K562 (cell line): ENCODE measurements around the gene ECSIT. TPM values are rescaled to one million over a fixed set of nuclear protein-coding genes. Genes with fewer than 3 reads are reported as not detected.
A peak's percentile ranks its signal among the peaks of the same experiment; 100 is the strongest.

Experiments used
- ATF4 ChIP-seq: fragments of 450-650 bp; formaldehyde crosslinking; IDR thresholded peaks from 2 replicates; pipeline ENCODE4 v1.4.0; 2022; ENCODE audit warnings: mild to moderate bottlenecking, moderate library complexity
- BCL6 ChIP-seq: fragments of 250-450 bp; sonication (Bioruptor Pico); IDR thresholded peaks from 2 replicates; pipeline ENCODE4 v1.4.0; 2020
- CEBPG ChIP-seq, 3 experiments: fragments of 200-800 bp in 1 of 3; sonication (Bioruptor generic) in 1 of 3; sonication (generic) in 1 of 3; formaldehyde crosslinking in 1 of 3; IDR thresholded peaks in 2 of 3; conservative IDR thresholded peaks in 1 of 3; 2 replicates each; pipeline versions ENCODE4 v1.6.1 to v1.8.0; 2016 to 2022; ENCODE audit warnings: missing compliant biosample characterization in 2 of 3, missing genetic modification characterization in 2 of 3, mild to moderate bottlenecking in 1 of 3, missing genetic modification reagents in 1 of 3
- DDX20 ChIP-seq: fragments of 450-650 bp; IDR thresholded peaks from 2 replicates; pipeline ENCODE4 v1.6.1; 2016; ENCODE audit warnings: missing genetic modification characterization, low read depth, mild to moderate bottlenecking, missing compliant biosample characterization, moderate library complexity
- EGR1 ChIP-seq: fragments of 450-650 bp; conservative IDR thresholded peaks from 2 replicates; pipeline ENCODE4 v1.6.1; 2017; ENCODE audit warnings: mild to moderate bottlenecking
- MAFG ChIP-seq: fragments of 450-650 bp; conservative IDR thresholded peaks from 2 replicates; pipeline ENCODE4 v1.6.1; 2016; ENCODE audit warnings: missing genetic modification characterization, missing compliant biosample characterization
- MAX ChIP-seq: sonication (generic); formaldehyde crosslinking; IDR thresholded peaks from 2 replicates; pipeline ENCODE4 v1.9.0; 2022; ENCODE audit warnings: mild to moderate bottlenecking, missing genetic modification reagents
- PTTG1 ChIP-seq: fragments of 450-650 bp; IDR thresholded peaks from 2 replicates; pipeline ENCODE4 v1.6.1; 2016; ENCODE audit warnings: low read depth, mild to moderate bottlenecking, missing genetic modification characterization, missing compliant biosample characterization
- RFX1 ChIP-seq: fragments of 450-650 bp; IDR thresholded peaks from 2 replicates; pipeline ENCODE4 v1.6.1; 2016; ENCODE audit warnings: mild to moderate bottlenecking, moderate library complexity
- SOX6 ChIP-seq: fragments of 450-650 bp; IDR thresholded peaks from 2 replicates; pipeline ENCODE4 v1.6.1; 2014; ENCODE audit warnings: mild to moderate bottlenecking
- SRSF7 ChIP-seq: fragments of 200-400 bp; formaldehyde crosslinking; optimal IDR thresholded peaks from 2 replicates; pipeline ENCODE3; 2017; ENCODE audit warnings: mild to moderate bottlenecking, low read depth, low read length
- STAT5B ChIP-seq: fragments of 250-450 bp; sonication (Bioruptor Pico); IDR thresholded peaks from 2 replicates; pipeline ENCODE4 v1.8.0; 2021; ENCODE audit warnings: mild to moderate bottlenecking, inconsistent platforms
- TCF15 ChIP-seq: fragments of 250-450 bp; sonication (Bioruptor Pico); IDR thresholded peaks from 2 replicates; pipeline ENCODE4 v1.8.0; 2022; ENCODE audit warnings: moderate library complexity, mild to moderate bottlenecking, inconsistent platforms
- TCF3 ChIP-seq: sonication (generic); formaldehyde crosslinking; IDR thresholded peaks from 2 replicates; pipeline ENCODE4 v1.4.0; 2020; ENCODE audit warnings: mild to moderate bottlenecking, missing genetic modification reagents
- YY1 ChIP-seq, 3 experiments: IDR thresholded peaks; 2 replicates each; pipeline ENCODE4 v1.6.1; 2011; ENCODE audit warnings: low read length in 2 of 3, mild to moderate bottlenecking in 2 of 3, moderate library complexity in 2 of 3, borderline replicate concordance in 1 of 3, control low read depth in 1 of 3, low read depth in 1 of 3; ENCODE audit not compliant: insufficient read depth in 3 of 3, insufficient replicate concordance in 2 of 3, control insufficient read depth in 1 of 3, insufficient read length in 1 of 3; ENCODE audit errors: extremely low read depth in 1 of 3
- ZBTB1 ChIP-seq: sonication (generic); formaldehyde crosslinking; IDR thresholded peaks from 2 replicates; pipeline ENCODE4 v1.8.1; 2023; ENCODE audit warnings: missing genetic modification reagents, low read depth, mild to moderate bottlenecking, borderline replicate concordance
- ZBTB8A ChIP-seq: fragments of 450-650 bp; IDR thresholded peaks from 2 replicates; pipeline ENCODE4 v1.6.1; 2018; ENCODE audit warnings: mild to moderate bottlenecking, moderate library complexity; ENCODE audit not compliant: partially characterized antibody
- ZC3H4 ChIP-seq: sonication (generic); formaldehyde crosslinking; IDR thresholded peaks from 2 replicates; pipeline ENCODE4 v1.9.0; 2021; ENCODE audit warnings: missing genetic modification reagents, borderline replicate concordance
- ZNF175 ChIP-seq: fragments of 200-800 bp; sonication (Bioruptor generic); IDR thresholded peaks from 2 replicates; pipeline ENCODE4 v1.6.1; 2016; ENCODE audit warnings: low read depth, mild to moderate bottlenecking, missing genetic modification characterization, missing compliant biosample characterization
- ZNF253 ChIP-seq: fragments of 250-450 bp; sonication (Bioruptor Pico); conservative IDR thresholded peaks from 2 replicates; pipeline ENCODE4 v1.6.1; 2021; ENCODE audit warnings: mild to moderate bottlenecking
- ZNF3 ChIP-seq: fragments of 250-450 bp; sonication (Bioruptor Pico); IDR thresholded peaks from 2 replicates; pipeline ENCODE4 v1.5.0; 2021; ENCODE audit warnings: mild to moderate bottlenecking, moderate library complexity
- ZNF311 ChIP-seq: fragments of 250-450 bp; sonication (Bioruptor Pico); IDR thresholded peaks from 2 replicates; pipeline ENCODE4 v1.4.0; 2020; ENCODE audit warnings: mild to moderate bottlenecking, moderate library complexity
- ZNF79 ChIP-seq: fragments of 250-450 bp; sonication (Bioruptor Pico); IDR thresholded peaks from 2 replicates; pipeline ENCODE4 v1.4.0; 2020; ENCODE audit warnings: low read depth, mild to moderate bottlenecking, moderate library complexity
- polyA plus RNA-seq, 8 experiments: library from polyadenylated mRNA; depleted of rRNA in 4 of 8; stranded (reverse) in 5 of 8; unstranded in 3 of 8; fragments of >200 nt; fragmentation: Nextera tagmentation in 2 of 8; fragmentation: Illumina TruSeq in 1 of 8; extraction: Ambion mirVana in 2 of 8; extraction: Trizol in 1 of 8; gene quantifications; 2 replicates each; pipeline versions ENCODE4 v1.2.1 to v1.2.3, GENCODE V29; 2011 to 2014; ENCODE audit warnings: inconsistent platforms in 1 of 8, missing spikeins in 1 of 8
- total RNA-seq, 7 experiments: library from RNA; depleted of rRNA in 6 of 7; stranded (reverse); fragments of >200 nt in 6 of 7; fragmentation: Illumina TruSeq in 2 of 7; extraction: Trizol in 2 of 7; gene quantifications; 2 replicates each; pipeline versions ENCODE4 v1.2.1 to v1.2.3, GENCODE V29; 2011 to 2021; ENCODE audit warnings: low replicate concordance in 1 of 7

Gene ECSIT
- total and polyA plus RNA-seq, 9 of the 15 experiments (the other 6 are each of a cell fraction or from before 2014, with no cell fraction given) = 1.1 to 82.5 (median 43.9) TPM

- TF ChIP-seq YY1 (IDR thresholded peaks at IDR 0.05; ENCODE audit: borderline replicate concordance in 1 of 3, control insufficient read depth in 1 of 3, extremely low read depth in 1 of 3, insufficient read depth in 3 of 3, insufficient read length in 1 of 3, insufficient replicate concordance in 2 of 3, low read depth in 1 of 3, low read length in 2 of 3) (peak in 2 of 3 experiments; percentile 56), ATF4 (CRISPR knock-in tag) (0 out of 2 replicates have a peak, but pooled peaks have one; percentile 15), SRSF7 (no peak), ZNF311 (CRISPR knock-in tag) (0 out of 2 replicates have a peak, but pooled peaks have one; percentile 31), DDX20 (tag) (no peak), SOX6 (peak; percentile 56), BCL6 (CRISPR knock-in tag) (no peak), MAX (peak; percentile 36; the same call in 1 of the 2 replicates), PTTG1 (no peak), TCF3 (CRISPR knock-in tag) (no peak), TCF15 (peak; percentile 41), ZNF79 (CRISPR knock-in tag) (no peak), ZNF253 (CRISPR knock-in tag) (no peak), EGR1 (peak; percentile 89), STAT5B (no peak), ZC3H4 (CRISPR knock-in tag) (no peak), RFX1 (no peak), ZBTB8A (no peak), CEBPG (CRISPR knock-in tag; IDR thresholded peaks at IDR 0.05) (no peak), CEBPG (tag; conservative IDR thresholded peaks at IDR 0.05 in 1 of 2, IDR thresholded peaks at IDR 0.05 in 1 of 2) (no peak), ZNF3 (CRISPR knock-in tag) (no peak), MAFG (tag) (no peak), ZBTB1 (CRISPR knock-in tag) (no peak), ZNF175 (CRISPR knock-in tag) (peak; percentile 84; the same call in 1 of the 2 replicates)
Measured at GRCh38 chr19:11535792-11536595, 7.1 kb upstream of the ECSIT start (continued).
